HEK293T (cell line): ENCODE data around the gene PCDHA1.

ENCODE experiments used
- ARNT ChIP-seq: fragments of 450-650 bp; IDR thresholded peaks from 2 replicates; pipeline ENCODE4 v1.6.1; 2017; ENCODE audit warnings: mild to moderate bottlenecking
- BHLHE40 ChIP-seq: fragments of 450-650 bp; IDR thresholded peaks from 2 replicates; pipeline ENCODE4 v1.6.1; 2016; ENCODE audit warnings: mild to moderate bottlenecking, moderate library complexity, borderline replicate concordance
- CTBP1 ChIP-seq: fragments of 450-650 bp; IDR thresholded peaks from 2 replicates; pipeline ENCODE4 v1.6.1; 2016; ENCODE audit warnings: borderline replicate concordance
- FOXA1 ChIP-seq: fragments of 450-650 bp; IDR thresholded peaks from 2 replicates; pipeline ENCODE4 v1.6.1; 2016; ENCODE audit warnings: mild to moderate bottlenecking
- FOXK2 ChIP-seq: fragments of 450-650 bp; IDR thresholded peaks from 2 replicates; pipeline ENCODE4 v1.6.1; 2016; ENCODE audit warnings: mild to moderate bottlenecking
- FOXM1 ChIP-seq: fragments of 450-650 bp; IDR thresholded peaks from 2 replicates; pipeline ENCODE4 v1.6.1; 2017; ENCODE audit warnings: mild to moderate bottlenecking, borderline replicate concordance
- LEF1 ChIP-seq: fragments of 450-650 bp; IDR thresholded peaks from 2 replicates; pipeline ENCODE4 v1.6.1; 2017; ENCODE audit warnings: mild to moderate bottlenecking, borderline replicate concordance
- NFRKB ChIP-seq: fragments of 450-650 bp; IDR thresholded peaks from 2 replicates; pipeline ENCODE4 v1.6.1; 2016; ENCODE audit warnings: mild to moderate bottlenecking, moderate library complexity
- PKNOX1 ChIP-seq: fragments of 450-650 bp; IDR thresholded peaks from 2 replicates; pipeline ENCODE4 v1.6.1; 2016
- SP1 ChIP-seq: fragments of 450-650 bp; IDR thresholded peaks from 2 replicates; pipeline ENCODE4 v1.6.1; 2017
- SUZ12 ChIP-seq: fragments of 450-650 bp; IDR thresholded peaks from 2 replicates; pipeline ENCODE4 v1.6.1; 2016; ENCODE audit warnings: mild to moderate bottlenecking
- TARDBP ChIP-seq: fragments of 450-650 bp; IDR thresholded peaks from 2 replicates; pipeline ENCODE4 v1.6.1; 2016
- ZNF384 ChIP-seq: fragments of 450-650 bp; IDR thresholded peaks from 2 replicates; pipeline ENCODE4 v1.6.1; 2016

GRCh38 chr5:140833993-140834392 lies 48.1 kb downstream of the PCDHA1 start, which contains the start of gene PCDHA7:
- TF ChIP-seq SP1 (no peak), BHLHE40 (no peak), CTBP1 (no peak), ARNT (no peak), PKNOX1 (no peak), NFRKB (no peak), FOXK2 (no peak), TARDBP (no peak), FOXM1 (no peak), SUZ12 (no peak), LEF1 (no peak), FOXA1 (no peak), ZNF384 (no peak)
